Measurements from ENCODE around the gene FRAT2. TPM values are rescaled to one million over a fixed set of nuclear protein-coding genes. Genes with fewer than 3 reads are reported as not detected.

FRAT2 gene
- total RNA-seq, 1 experiment from 2014 or later: 4.7 TPM

DNA sequence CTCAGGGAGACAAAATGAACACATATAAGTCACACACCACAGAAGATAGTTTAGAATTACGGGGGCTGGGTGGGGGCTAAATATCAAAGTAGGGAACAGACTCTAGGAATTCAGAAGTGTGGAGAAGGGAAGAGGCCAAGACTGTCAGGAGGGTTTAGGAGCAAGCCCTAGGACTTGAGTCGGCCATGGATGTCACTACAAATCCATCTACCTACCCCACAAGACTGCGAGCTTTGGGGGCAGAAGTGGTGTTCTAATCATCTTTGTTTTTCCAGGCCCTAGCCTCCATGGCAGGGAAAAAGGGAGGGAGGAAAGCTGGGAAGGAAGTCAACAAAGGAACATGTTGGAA lies 36.3 kb downstream of the FRAT2 start:
- intact Hi-C loops (cut with micrococcal nuclease; ENCODE audit: unreplicated experiment): no loop called here
- H3K36me3 ChIP-seq (ENCODE audit: insufficient read depth, low read length, poor library complexity, severe bottlenecking): no peaks in the 10 kb centered on the region
- H3K27ac ChIP-seq (ENCODE audit: low read depth, low read length, poor library complexity, severe bottlenecking): no peak overlapping the region
- no peak for DNase-seq (ENCODE audit: low spot score)
- H3K27me3 ChIP-seq (replicated peaks; ENCODE audit: insufficient read depth, low read depth, low read length, poor library complexity): no peaks in the 10 kb centered on the region
- H3K4me1 ChIP-seq (ENCODE audit: insufficient read depth, low read length, poor library complexity, severe bottlenecking): no peaks in the 10 kb centered on the region
- no peak overlapping the region for H3K4me3 ChIP-seq (ENCODE audit: low read depth, low read length, poor library complexity, severe bottlenecking)
- no TSS peak for BruUV-seq (replicated peaks)
- no peaks in the 10 kb centered on the region for H3K9me3 ChIP-seq (ENCODE audit: low read depth, low read length, poor library complexity, severe bottlenecking)
- CTCF ChIA-PET: interaction anchor here (0.5 kb wide), 1 partner anchor 57 kb away, joined by 8 read pairs; no protein-coding TSS in a partner anchor
- POLR2A ChIA-PET (ENCODE audit: low non-redundant PET): no interaction called here
- TF ChIP-seq, protein P1, sequence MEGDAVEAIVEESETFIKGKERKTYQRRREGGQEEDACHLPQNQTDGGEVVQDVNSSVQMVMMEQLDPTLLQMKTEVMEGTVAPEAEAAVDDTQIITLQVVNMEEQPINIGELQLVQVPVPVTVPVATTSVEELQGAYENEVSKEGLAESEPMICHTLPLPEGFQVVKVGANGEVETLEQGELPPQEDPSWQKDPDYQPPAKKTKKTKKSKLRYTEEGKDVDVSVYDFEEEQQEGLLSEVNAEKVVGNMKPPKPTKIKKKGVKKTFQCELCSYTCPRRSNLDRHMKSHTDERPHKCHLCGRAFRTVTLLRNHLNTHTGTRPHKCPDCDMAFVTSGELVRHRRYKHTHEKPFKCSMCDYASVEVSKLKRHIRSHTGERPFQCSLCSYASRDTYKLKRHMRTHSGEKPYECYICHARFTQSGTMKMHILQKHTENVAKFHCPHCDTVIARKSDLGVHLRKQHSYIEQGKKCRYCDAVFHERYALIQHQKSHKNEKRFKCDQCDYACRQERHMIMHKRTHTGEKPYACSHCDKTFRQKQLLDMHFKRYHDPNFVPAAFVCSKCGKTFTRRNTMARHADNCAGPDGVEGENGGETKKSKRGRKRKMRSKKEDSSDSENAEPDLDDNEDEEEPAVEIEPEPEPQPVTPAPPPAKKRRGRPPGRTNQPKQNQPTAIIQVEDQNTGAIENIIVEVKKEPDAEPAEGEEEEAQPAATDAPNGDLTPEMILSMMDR (conservative IDR thresholded peaks at IDR 0.05; ENCODE audit: low read depth, low read length): no peak
- TF ChIP-seq EZH2 (IDR thresholded peaks at IDR 0.05; ENCODE audit: borderline replicate concordance, low read depth, low read length, poor library complexity, severe bottlenecking): no peak

DNA sequence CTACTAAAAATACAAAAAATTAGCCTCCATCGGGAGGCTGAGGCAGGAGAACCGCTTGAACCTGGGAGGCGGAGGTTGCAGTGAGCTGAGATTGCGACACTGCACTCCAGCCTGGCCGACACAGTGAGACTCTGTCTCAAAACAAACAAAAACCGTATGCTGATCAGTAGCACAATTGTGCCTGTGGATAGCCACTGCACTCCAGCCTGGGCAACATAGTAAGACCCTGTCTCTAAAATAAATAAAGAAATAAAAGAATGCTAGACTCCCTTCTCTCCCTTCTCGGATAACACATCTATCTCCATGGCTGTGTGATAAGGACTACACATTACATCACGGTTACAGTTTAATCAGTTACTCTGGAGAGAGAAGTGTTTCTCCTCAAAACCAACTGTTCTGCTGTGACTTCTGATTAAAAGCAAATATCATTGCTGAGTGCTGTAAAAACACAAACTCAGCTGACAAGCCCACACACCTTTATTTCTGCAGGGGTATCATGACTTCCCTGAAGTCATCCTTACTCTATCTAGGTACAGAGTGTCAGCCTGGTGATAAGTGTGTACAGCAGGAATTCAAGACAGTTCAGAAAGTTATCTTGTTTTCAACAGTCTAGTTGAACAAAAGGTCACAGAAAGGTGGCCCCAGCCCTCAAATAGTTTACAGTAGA lies 36.8 kb downstream of the FRAT2 start:
- no TSS peak for BruUV-seq (replicated peaks)
- DNase-seq (ENCODE audit: low spot score): no peak
- no peak for TF ChIP-seq EZH2 (IDR thresholded peaks at IDR 0.05; ENCODE audit: borderline replicate concordance, low read depth, low read length, poor library complexity, severe bottlenecking)
- TF ChIP-seq, protein P1 (conservative IDR thresholded peaks at IDR 0.05; ENCODE audit: low read depth, low read length): no peak
- intact Hi-C loops (cut with micrococcal nuclease; ENCODE audit: unreplicated experiment): no loop called here
- no peak overlapping the region for H3K27ac ChIP-seq (ENCODE audit: low read depth, low read length, poor library complexity, severe bottlenecking)
- no peaks in the 10 kb centered on the region for H3K27me3 ChIP-seq (replicated peaks; ENCODE audit: insufficient read depth, low read depth, low read length, poor library complexity)
- no peaks in the 10 kb centered on the region for H3K36me3 ChIP-seq (ENCODE audit: insufficient read depth, low read length, poor library complexity, severe bottlenecking)
- no peaks in the 10 kb centered on the region for H3K9me3 ChIP-seq (ENCODE audit: low read depth, low read length, poor library complexity, severe bottlenecking)
- POLR2A ChIA-PET (ENCODE audit: low non-redundant PET): no interaction called here
- CTCF ChIA-PET: no interaction called here
- no peak overlapping the region for H3K4me3 ChIP-seq (ENCODE audit: low read depth, low read length, poor library complexity, severe bottlenecking)
- no peaks in the 10 kb centered on the region for H3K4me1 ChIP-seq (ENCODE audit: insufficient read depth, low read length, poor library complexity, severe bottlenecking)

DNA sequence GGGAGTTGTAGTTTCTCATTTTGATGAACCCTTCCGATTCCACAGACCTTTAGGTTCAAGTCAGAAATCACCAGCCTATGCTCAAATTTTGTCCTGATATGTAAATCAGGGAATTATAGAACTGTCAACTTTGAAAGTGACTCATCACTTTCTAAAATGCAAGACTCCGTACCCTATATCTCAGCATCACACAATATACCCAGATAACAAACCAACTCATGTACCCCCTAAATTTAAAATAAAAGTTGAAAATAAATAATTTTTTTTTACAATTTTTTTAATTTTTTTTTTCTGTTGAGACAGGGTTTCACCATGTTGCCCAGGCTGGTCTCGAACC lies 41.7 kb downstream of the FRAT2 start:
- intact Hi-C loops (cut with micrococcal nuclease; ENCODE audit: unreplicated experiment): loop anchor here (2.0 kb wide), 1 partner anchor 42 kb away; the partner anchor contains the start of gene FRAT2
- no peaks in the 10 kb centered on the region for H3K9me3 ChIP-seq (ENCODE audit: low read depth, low read length, poor library complexity, severe bottlenecking)
- H3K27me3 ChIP-seq (replicated peaks; ENCODE audit: insufficient read depth, low read depth, low read length, poor library complexity): no peaks in the 10 kb centered on the region
- TF ChIP-seq EZH2 (IDR thresholded peaks at IDR 0.05; ENCODE audit: borderline replicate concordance, low read depth, low read length, poor library complexity, severe bottlenecking): no peak
- TF ChIP-seq, protein P1 (conservative IDR thresholded peaks at IDR 0.05; ENCODE audit: low read depth, low read length): no peak
- no peaks in the 10 kb centered on the region for H3K36me3 ChIP-seq (ENCODE audit: insufficient read depth, low read length, poor library complexity, severe bottlenecking)
- no peak overlapping the region for H3K27ac ChIP-seq (ENCODE audit: low read depth, low read length, poor library complexity, severe bottlenecking)
- H3K4me1 ChIP-seq (ENCODE audit: insufficient read depth, low read length, poor library complexity, severe bottlenecking): no peaks in the 10 kb centered on the region
- DNase-seq (ENCODE audit: low spot score): no peak
- CTCF ChIA-PET: no interaction called here
- POLR2A ChIA-PET (ENCODE audit: low non-redundant PET): no interaction called here
- no TSS peak for BruUV-seq (replicated peaks)
- peak overlapping the region; percentile 79 for H3K4me3 ChIP-seq (ENCODE audit: low read depth, low read length, poor library complexity, severe bottlenecking)

All from A673 (cell line).